ENCODE results near the gene ADIRF.
"Not testable (repeated sequence)": the region's sequence is repeated elsewhere in the genome, so short reads cannot be mapped to it uniquely, and the experiment has no call there.

Gene ADIRF

DNA sequence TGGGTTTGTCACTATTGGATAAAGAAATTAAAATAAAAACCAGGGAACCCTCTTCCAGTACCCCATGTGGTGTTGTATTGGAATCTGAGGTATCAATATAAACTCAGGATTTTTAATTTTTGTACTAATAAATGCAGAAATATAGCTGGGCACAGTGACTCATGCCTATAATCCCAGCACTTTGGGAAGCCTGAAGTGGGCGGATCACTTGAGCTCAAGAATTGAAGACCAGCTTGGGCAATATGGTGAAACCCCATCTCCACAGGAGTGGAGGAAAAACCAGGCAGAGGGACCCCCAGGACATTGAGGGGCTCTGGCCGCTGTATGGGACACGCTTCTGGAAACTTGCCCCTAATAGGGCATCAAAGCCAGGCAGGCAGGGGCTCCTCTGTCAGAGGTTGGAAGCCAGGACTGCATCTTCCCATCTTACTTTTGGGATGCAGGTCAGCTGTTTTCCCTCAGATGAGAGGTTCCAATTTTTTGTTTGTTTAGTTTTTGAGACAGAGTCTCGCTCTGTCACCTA lies 11.1 kb downstream of the ADIRF start:
- DNase-seq (ENCODE audit: low read depth) = no peak

GRCh38 chr10:86979977-86980448 lies 11.7 kb downstream of the ADIRF start:
- DNase-seq (ENCODE audit: low read depth) = no peak

- not testable (repeated sequence) for DNase-seq (ENCODE audit: low read depth)
These were observed 12.7 kb downstream of the ADIRF start for GRCh38 chr10:86981020-86981419.

GRCh38 chr10:86981716-86982115 lies 13.4 kb downstream of the ADIRF start:
- DNase-seq (ENCODE audit: low read depth) = no peak

- not testable (repeated sequence) for DNase-seq (ENCODE audit: low read depth)
These were observed 16.2 kb downstream of the ADIRF start for GRCh38 chr10:86984498-86984897.

GRCh38 chr10:86988520-86988919 lies 20.2 kb downstream of the ADIRF start:
- no peak for DNase-seq (ENCODE audit: low read depth)

DNA sequence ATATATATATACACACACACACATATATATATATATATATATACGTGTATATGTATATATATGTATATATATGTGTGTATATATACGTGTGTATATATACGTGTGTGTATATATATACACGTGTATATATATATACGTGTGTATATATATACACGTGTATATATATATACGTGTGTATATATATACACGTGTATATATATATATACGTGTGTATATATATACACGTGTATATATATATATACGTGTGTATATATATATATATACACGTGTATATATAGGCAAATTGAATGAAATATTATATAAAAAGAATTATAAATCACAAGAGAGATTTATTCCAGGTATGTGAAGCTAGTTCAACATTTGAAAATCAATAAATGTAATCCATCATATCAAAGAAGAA lies 23.1 kb downstream of the ADIRF start:
- not testable (repeated sequence) for DNase-seq (ENCODE audit: low read depth)

DNA sequence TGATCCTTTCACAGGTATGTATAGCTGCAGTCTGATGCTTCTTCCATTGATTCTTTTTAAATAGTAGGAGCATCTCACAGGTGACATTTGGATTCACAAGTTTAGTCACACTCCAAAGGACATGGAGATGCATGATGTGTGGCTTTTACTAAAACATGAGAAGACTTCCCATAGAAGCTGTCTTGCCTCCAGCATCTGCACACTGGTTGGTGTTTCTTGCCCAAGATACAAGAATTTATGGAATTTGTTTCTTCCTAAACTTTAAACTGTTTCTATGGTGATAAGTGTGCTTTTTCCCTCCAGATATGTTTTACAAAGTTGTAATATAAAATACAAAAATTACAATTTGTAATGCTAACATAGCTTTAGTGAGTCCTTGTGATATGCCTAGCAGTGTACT lies 24.2 kb downstream of the ADIRF start:
- DNase-seq (ENCODE audit: low read depth) = no peak

GRCh38 chr10:86992929-86993328 lies 24.6 kb downstream of the ADIRF start:
- no peak for DNase-seq (ENCODE audit: low read depth)

DNA sequence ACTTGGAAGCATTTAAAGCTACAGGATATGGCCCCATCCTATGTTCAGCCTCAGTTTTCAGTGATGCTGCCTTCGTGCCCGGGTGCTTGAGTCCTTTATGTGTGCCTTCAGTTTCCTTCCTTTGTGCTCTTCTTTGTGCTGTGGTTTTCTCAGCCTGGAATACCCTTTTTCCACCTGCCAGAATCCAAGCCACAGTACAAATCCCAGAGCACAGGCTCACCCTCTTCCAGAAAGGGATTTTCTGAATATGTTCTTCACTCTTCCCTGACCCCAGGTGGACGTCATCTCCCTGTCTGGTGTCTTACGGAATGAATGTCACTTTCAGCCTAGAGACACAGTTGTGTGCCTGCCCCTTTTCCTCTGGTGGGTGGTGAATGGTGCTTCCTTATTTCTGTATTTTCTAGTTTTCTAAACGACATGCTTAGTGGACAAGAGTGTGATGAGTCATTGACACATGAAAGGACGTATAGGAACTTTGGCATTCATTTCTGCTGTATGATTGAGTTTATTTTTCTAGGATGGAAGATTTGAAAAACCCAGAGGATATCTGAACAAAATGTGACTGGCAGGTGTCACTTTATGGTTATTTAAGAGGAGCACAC lies 31.6 kb downstream of the ADIRF start:
- not testable (repeated sequence) for DNase-seq (ENCODE audit: low read depth)

- DNase-seq (ENCODE audit: low read depth) = no peak
These were observed 32.2 kb downstream of the ADIRF start for GRCh38 chr10:87000491-87000890.

DNA sequence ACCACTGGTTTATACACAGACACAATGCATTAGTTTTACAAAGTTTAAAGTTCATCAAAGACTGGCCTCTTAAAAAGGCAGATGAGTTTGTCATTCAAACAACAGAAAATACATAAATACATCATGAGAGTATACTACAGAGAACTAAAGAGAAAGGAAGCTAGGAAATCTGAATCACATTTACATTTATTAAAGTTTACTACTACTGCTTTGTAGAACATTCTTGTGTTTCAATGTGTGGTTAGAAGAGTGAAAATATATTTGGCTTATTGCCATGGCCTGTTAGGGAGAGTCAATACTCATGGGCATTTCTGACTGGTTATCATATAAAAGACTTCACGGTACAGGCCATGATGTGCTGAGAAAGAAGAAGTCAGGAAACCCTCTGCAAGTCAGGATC lies 38.8 kb downstream of the ADIRF start:
- DNase-seq (ENCODE audit: low read depth) = not testable (repeated sequence)

DNA sequence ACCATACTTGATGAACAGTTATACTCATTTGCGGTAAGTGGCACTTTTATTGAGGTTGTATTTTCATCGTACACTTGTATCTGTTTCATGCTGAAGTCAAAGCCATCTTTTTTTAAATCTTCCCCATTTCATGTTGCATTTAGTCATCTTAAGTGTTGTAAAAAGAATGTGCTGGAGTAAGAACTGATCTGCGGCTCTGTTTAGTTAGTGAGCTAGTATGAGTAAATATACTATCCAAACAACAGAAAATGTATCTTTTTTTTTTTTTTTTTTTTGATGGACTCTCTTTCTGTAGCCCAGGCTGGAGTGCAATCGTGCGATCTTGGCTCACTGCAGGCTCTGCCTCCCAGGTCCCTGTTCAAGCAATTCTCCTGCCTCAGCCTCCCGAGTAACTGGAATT lies 39.4 kb downstream of the ADIRF start:
- not testable (repeated sequence) for DNase-seq (ENCODE audit: low read depth)

DNA sequence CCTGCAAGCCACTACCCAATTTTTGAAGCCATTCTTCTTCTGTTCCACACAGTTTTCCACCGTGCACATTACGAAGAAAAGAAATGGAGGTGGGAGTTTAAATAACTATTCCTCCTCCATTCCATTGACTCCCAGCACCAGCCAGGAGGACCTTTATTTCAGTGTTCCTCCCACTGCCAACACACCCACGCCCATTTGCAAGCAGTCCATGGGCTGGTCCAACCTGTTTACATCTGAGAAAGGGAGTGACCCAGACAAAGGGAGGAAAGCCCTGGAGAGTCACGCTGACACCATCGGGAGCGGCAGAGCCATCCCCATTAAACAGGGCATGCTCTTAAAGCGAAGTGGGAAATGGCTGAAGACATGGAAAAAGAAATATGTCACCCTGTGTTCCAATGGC lies 40.0 kb downstream of the ADIRF start:
- DNase-seq (ENCODE audit: low read depth) = not testable (repeated sequence)

DNA sequence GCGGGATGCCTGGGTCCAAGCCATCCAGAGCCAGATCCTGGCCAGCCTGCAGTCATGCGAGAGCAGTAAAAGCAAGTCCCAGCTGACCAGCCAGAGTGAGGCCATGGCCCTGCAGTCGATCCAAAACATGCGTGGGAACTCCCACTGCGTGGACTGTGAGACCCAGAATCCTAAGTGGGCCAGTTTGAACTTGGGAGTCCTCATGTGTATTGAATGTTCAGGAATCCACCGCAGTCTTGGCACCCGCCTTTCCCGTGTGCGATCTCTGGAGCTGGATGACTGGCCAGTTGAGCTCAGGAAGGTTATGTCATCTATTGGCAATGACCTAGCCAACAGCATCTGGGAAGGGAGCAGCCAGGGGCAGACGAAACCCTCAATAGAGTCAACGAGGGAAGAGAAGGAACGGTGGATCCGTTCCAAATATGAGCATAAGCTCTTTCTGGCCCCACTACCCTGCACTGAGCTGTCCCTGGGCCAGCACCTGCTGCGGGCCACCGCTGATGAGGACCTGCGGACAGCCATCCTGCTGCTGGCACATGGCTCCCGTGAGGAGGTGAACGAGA lies 40.9 kb downstream of the ADIRF start:
- not testable (repeated sequence) for DNase-seq (ENCODE audit: low read depth)

- not testable (repeated sequence) for DNase-seq (ENCODE audit: low read depth)
These were observed 45.2 kb downstream of the ADIRF start for GRCh38 chr10:87013528-87013927.

DNA sequence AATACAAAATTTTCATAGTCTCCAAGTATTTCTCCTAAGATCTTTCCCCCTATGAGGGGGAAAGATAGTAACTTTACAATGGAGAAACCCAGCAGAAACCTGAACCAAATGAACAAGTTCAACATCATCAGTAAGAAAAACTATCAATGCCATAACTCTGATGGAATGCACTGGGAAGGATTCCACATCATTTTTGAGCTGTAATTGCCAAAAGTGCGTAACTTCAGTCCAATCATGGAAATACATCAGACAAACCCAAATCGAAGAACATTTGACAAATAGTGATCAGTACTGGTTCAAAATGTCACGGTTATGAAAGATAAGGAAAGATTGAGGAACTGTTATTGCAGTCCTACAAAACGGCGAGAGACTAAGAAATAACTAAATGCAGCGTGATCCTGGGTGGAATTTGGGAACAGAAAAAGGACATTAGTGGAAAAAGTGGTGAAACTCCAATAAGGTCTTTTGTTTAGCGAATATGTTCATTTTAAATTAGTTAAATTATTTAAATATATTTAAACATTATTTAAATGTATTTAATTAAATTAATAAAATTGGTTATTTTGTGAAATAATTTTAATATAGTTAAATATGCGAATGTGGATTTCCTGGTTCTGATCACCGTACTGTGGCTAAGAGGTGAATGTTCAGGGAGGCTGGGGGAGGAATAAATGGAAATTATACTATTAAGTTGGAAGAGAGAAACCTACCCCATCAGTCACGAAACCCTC lies 46.9 kb downstream of the ADIRF start:
- not testable (repeated sequence) for DNase-seq (ENCODE audit: low read depth)

DNA sequence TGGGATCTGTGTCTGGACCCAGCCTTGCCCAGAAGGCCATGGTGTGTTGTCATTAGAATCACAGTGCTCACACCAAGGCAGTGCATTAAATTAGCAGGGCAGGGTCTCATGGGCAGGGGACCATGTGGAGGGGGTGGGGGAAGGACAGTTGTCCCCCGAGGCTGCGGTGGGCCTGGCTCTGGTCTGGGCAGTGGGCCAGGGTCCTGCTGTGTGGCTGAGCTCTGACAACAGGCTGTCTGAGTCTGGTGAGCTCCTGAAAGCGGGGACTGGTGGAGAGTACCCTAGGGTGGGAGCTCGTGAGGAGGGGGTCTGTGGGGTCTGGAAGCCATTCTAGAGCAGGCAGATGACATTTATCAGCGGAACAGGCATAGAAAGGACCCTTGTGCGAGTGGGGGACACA lies 49.8 kb downstream of the ADIRF start:
- DNase-seq (ENCODE audit: low read depth) = not testable (repeated sequence)

DNA sequence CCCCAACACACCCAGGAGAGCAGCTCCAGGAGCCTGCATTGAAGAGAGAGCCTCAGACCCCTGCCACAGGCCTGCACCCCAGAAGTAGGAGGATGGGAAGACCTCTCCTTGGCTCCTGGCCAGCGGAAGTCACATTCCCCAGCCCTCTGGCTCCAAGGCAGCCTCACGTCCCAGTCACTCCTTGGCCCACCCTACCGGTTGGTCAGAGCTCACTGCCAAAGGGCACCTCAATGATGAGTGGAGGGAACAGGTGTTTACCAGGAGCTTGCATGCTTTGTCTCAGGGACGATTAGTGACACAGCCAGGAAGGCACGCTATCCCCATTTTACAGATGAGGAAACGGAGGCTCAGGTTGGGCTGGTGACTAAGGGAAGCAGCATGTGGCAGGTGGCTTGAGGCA lies 50.8 kb downstream of the ADIRF start:
- DNase-seq (ENCODE audit: low read depth) = not testable (repeated sequence)

DNA sequence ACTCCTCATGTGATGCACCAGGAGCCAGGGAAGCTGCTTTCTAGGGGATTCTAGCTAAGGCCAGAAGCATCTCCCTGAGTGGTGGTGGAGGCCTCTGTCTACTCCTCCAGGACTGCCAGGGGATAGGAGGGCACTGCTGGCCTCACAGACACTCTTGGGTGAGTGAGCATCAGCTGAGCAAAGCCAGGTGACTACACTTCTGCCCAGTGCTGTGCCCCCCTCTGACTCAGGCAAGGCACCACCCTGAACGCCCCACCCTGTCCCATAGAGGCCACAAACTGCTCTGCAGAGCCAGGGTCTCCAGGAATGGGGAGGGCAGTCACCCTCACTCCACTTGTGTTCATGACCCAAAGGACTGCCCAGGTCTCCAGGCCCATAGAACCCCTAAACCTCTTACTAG lies 51.2 kb downstream of the ADIRF start:
- not testable (repeated sequence) for DNase-seq (ENCODE audit: low read depth)

- not testable (repeated sequence) for DNase-seq (ENCODE audit: low read depth)
These were observed 51.8 kb downstream of the ADIRF start, which contains the start of gene FAM25A for GRCh38 chr10:87020056-87020455. Gene FAM25A, plus strand, starts transcription at chr10:87020294. Its CDS starts 31 bp downstream, at chr10:87020325.
